Heart right ventricle (tissue), 16 donors: Measurements from ENCODE around the gene NCKAP5. TPM values are rescaled to one million over a fixed set of nuclear protein-coding genes. Genes with fewer than 3 reads are reported as not detected.

Source experiments
- ATAC-seq, 8 donors: fragments of 200-7000 bp; cut with Tn5 transposase; one replicate each; pipeline ENCODE4 v1.9.1; 2020; ENCODE audit warnings: mild to moderate bottlenecking in 8 of 8, moderate library complexity in 8 of 8, moderate number of reproducible peaks in 1 of 8
- DNase-seq, 2 donors: peaks; one replicate each; pipeline ENCODE4 v3.0.0-alpha.2; 2020
- H3K27ac ChIP-seq, 10 donors: fragments of 200-600 bp; sonication (generic) in 2 of 10; one replicate each; pipeline versions ENCODE4 v1.5.0 to v1.8.0; 2020 to 2022; ENCODE audit warnings: mild to moderate bottlenecking in 3 of 10
- H3K27me3 ChIP-seq, 7 donors: fragments of 200-600 bp; one replicate each; pipeline ENCODE4 v1.8.0; 2021 to 2022; ENCODE audit warnings: mild to moderate bottlenecking in 2 of 7
- H3K36me3 ChIP-seq, 9 donors: fragments of 200-600 bp; sonication (generic) in 1 of 9; one replicate each; pipeline versions ENCODE4 v1.5.0 to v1.8.0; 2020 to 2022; ENCODE audit warnings: mild to moderate bottlenecking in 2 of 9
- H3K4me1 ChIP-seq, 9 donors: fragments of 200-600 bp; sonication (generic) in 1 of 9; one replicate each; pipeline versions ENCODE4 v1.5.0 to v1.8.0; 2020 to 2022; ENCODE audit warnings: mild to moderate bottlenecking in 4 of 9
- H3K4me3 ChIP-seq, 10 donors: fragments of 200-600 bp; sonication (generic) in 2 of 10; one replicate each; pipeline versions ENCODE4 v1.5.0 to v1.8.0; 2020 to 2022; ENCODE audit warnings: mild to moderate bottlenecking in 7 of 10, moderate library complexity in 2 of 10
- H3K9me3 ChIP-seq, 11 donors: fragments of 200-600 bp in 10 of 11; sonication (generic) in 2 of 11; one replicate each; pipeline versions ENCODE4 v1.5.0 to v1.8.0; 2013 to 2022; ENCODE audit warnings: mild to moderate bottlenecking in 2 of 11, control low read depth in 1 of 11, moderate library complexity in 1 of 11
- CTCF ChIP-seq, 9 donors: fragments of 200-600 bp; sonication (generic) in 2 of 9; IDR thresholded peaks; one replicate each; pipeline versions ENCODE4 v1.5.0 to v1.8.0; 2021 to 2022; ENCODE audit warnings: antibody characterized with exemption in 9 of 9, mild to moderate bottlenecking in 5 of 9, moderate library complexity in 1 of 9
- WGBS, 2 donors: extraction: QIAGEN DNeasy Blood & Tissue Kit; methylation state at CpG; one replicate each; pipeline ENCODE4 v1.1.7; 2013; ENCODE audit warnings: inconsistent platforms in 1 of 2; 5-methylcytosine and 5-hydroxymethylcytosine counted together
- intact Hi-C, 10 donors: fragments of 100-400 bp; cut with DNase I; formaldehyde crosslinking; loops; one replicate each; pipeline versions ENCODE4 v1.11.1 to v1.14.2; 2022
- polyA plus RNA-seq, 2 donors: library from polyadenylated mRNA; stranded (reverse); fragments of 200-250 nt; gene quantifications; one replicate each; pipeline ENCODE4 v1.2.3, GENCODE V29; 2013
- total RNA-seq, 10 donors: library from RNA; stranded (reverse); fragmentation: NEBNext Ultra II Directional in 3 of 10; extraction: Animal tissue kit (Norgen Biotek cat#: 25700) in 3 of 10; gene quantifications; one replicate each; pipeline versions ENCODE4 v1.2.1 to v1.2.4, GENCODE V29; 2021 to 2023
- donor health status: Arrhythmogenic right ventricular cardiomyopathy.
- donor health status: ischemic (EF 13 %, LVEDD 7.1; RV severe dilation, severe dysfunction).
- donor health status: healthy with polysubstance abuse.
- donor health status: DM: no; HTN: yes; CAD: no.
- donor health status: DM: no; HTN: no; CAD: no.
- donor health status: ischemic (EF 25% LVEDD 6.9; RV normal size, moderate dysfunction).
- donor health status: ischemic (EF 25% LVEDD 5.7; RV mildly dilated, moderate dysfunction).
- donor health status: healthy.
- donor health status: DM: yes; HTN: yes; CAD: no.
- donor health status: Ischemic cardiomyopathy.
- donor health status: ischemic (EF 35%, LVEDD 5.7; RV mildly dilated, moderate dysfunction).
- donor health status: nonischemic (EF 11% LVEDD 7.7; RV severe dilation, severe dysfunction).
- donor health status: DM: yes; HTN: yes; CAD: no.
- donor health status: PGD.
- donor health status: ischemic (EF 29% LVEDD 5.4; RV normal size, mild dysfunction).
- donor health status: nonischemic (EF 23%, LVEDD 6.1; RV moderate dilation, normal function).

NCKAP5 gene
- total and polyA plus RNA-seq, 12 donors = 0.57 to 11.7 (median 6.2) TPM

DNA sequence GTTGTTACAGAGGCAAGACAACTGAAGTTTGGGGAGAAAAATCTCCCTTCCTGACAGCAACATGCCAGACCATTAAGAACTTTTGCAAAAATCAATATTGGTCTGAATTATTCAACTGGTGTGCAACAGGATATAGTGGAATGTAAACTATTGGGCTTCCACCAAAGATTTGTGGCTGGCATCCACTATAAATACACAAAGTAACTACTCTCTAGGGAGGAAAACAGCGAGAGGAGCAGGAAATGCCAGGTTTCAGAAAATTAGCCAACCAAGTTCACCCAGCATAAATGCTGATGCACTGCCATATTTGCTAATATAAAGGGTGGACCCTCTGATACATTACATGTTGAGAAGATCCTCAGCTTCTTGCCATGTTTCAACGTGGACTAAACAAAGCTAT, 630.6 kb downstream of the NCKAP5 start:
- H3K4me3 ChIP-seq = no peak overlapping the region
- no peaks in the 10 kb centered on the region for H3K27me3 ChIP-seq

GRCh38 chr2:132936791-132937190, 631.5 kb downstream of the NCKAP5 start:
- ATAC-seq (no peak), DNase-seq (no peak)
- TF ChIP-seq CTCF (IDR thresholded peaks at IDR 0.05) = no peak
- H3K9me3 ChIP-seq = no peaks in the 10 kb centered on the region
- 81 to 100% methylated on average over 1 of the region's 1 CpG for WGBS, 2 donors
- no peaks in the 10 kb centered on the region for H3K27me3 ChIP-seq
- H3K4me3 ChIP-seq = no peak overlapping the region
- H3K27ac ChIP-seq = no peak overlapping the region
- H3K36me3 ChIP-seq = no peaks in the 10 kb centered on the region
- intact Hi-C loops = no loop called here
- peaks cover 0 to 7% (median 0%) of the 10 kb centered on the region in 9 donors for H3K4me1 ChIP-seq

More for the DNA sequence above, 630.6 kb downstream of the NCKAP5 start:
- Histone ChIP-seq H3K9me3 (no peaks in the 10 kb centered on the region), H3K27ac (no peak overlapping the region), H3K4me1 (peaks cover 0 to 7% (median 0%) of the 10 kb centered on the region in 9 donors), H3K36me3 (no peaks in the 10 kb centered on the region)
- WGBS, 2 donors = 57 to 69% methylated on average over 2 of the region's 2 CpGs
- TF ChIP-seq CTCF (IDR thresholded peaks at IDR 0.05) = no peak
- DNase-seq (no peak), ATAC-seq (no peak)
- intact Hi-C loops = no loop called here

DNA sequence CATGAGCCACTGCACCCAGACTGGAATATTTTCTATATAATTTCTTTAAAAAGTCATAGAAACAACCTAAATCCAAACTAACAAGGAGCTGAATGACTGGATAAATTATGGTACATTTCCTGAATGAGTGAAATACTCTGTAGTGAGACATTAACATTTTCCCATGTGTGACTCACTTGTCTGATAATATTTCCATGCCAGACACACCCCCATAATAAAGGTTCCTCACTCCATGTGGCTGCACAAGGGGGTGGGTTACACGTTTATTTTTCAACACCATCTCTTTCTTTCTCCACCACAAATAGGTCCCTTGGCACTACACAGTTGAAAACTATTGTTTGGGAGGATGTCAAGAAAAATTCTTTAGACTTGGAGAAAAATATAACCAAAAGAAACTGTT, 632.0 kb downstream of the NCKAP5 start:
- Histone ChIP-seq H3K4me1 (peaks cover 0 to 7% (median 0%) of the 10 kb centered on the region in 9 donors), H3K36me3 (no peaks in the 10 kb centered on the region), H3K27ac (no peak overlapping the region), H3K27me3 (no peaks in the 10 kb centered on the region), H3K9me3 (no peaks in the 10 kb centered on the region), H3K4me3 (no peak overlapping the region)
- no peak for ATAC-seq
- TF ChIP-seq CTCF (IDR thresholded peaks at IDR 0.05) = no peak
- DNase-seq = no peak
- 34 to 44% methylated on average over 1 of the region's 1 CpG for WGBS, 2 donors
- intact Hi-C loops = no loop called here

- ATAC-seq = no peak
- H3K4me1 ChIP-seq = no peaks in the 10 kb centered on the region
- H3K9me3 ChIP-seq = no peaks in the 10 kb centered on the region
- H3K4me3 ChIP-seq = no peak overlapping the region
- H3K27ac ChIP-seq = no peak overlapping the region
- WGBS, 2 donors = 69 to 72% methylated on average over 6 of the region's 6 CpGs
- TF ChIP-seq CTCF (IDR thresholded peaks at IDR 0.05) = no peak
- DNase-seq = no peak
- no peaks in the 10 kb centered on the region for H3K27me3 ChIP-seq
- no peaks in the 10 kb centered on the region for H3K36me3 ChIP-seq
- intact Hi-C loops = no loop called here
Observed at GRCh38 chr2:132929786-132930185, 638.5 kb downstream of the NCKAP5 start.
